H9 (cell line): ENCODE measurements around the gene LRMDA. TPM values are rescaled to one million over a fixed set of nuclear protein-coding genes. Genes with fewer than 3 reads are reported as not detected.

Experiments used
- DNase-seq: peaks from one replicate; pipeline ENCODE4 v3.0.0-alpha.2; 2017
- H2AFZ ChIP-seq: one replicate; pipeline ENCODE4 v1.6.1; 2013; ENCODE audit warnings: mild to moderate bottlenecking, low read length, control low read depth, moderate library complexity
- H2AK5ac ChIP-seq: 2 replicates; pipeline ENCODE4 v1.6.1; 2013; ENCODE audit warnings: low read length, control low read depth, mixed read lengths; ENCODE audit not compliant: insufficient read length
- H2BK120ac ChIP-seq: one replicate; pipeline ENCODE4 v1.6.1; 2013; ENCODE audit warnings: low read depth, mild to moderate bottlenecking, low read length, control low read depth, inconsistent platforms; ENCODE audit not compliant: poor library complexity, severe bottlenecking
- H2BK12ac ChIP-seq: 2 replicates; pipeline ENCODE4 v1.6.1; 2013; ENCODE audit warnings: low read length, control low read depth, mixed read lengths, low read depth; ENCODE audit not compliant: insufficient read length
- H2BK15ac ChIP-seq: 2 replicates; pipeline ENCODE4 v1.6.1; 2013; ENCODE audit warnings: low read depth, low read length, control low read depth
- H2BK20ac ChIP-seq: one replicate; pipeline ENCODE4 v1.6.1; 2013; ENCODE audit warnings: low read depth, mild to moderate bottlenecking, low read length, control low read depth, inconsistent platforms; ENCODE audit not compliant: poor library complexity, severe bottlenecking
- H2BK5ac ChIP-seq: 2 replicates; pipeline ENCODE4 v1.6.1; 2013; ENCODE audit warnings: low read length, control low read depth, mixed read lengths; ENCODE audit not compliant: insufficient read length
- H3K14ac ChIP-seq: 2 replicates; pipeline ENCODE4 v1.6.1; 2013; ENCODE audit warnings: low read length, control low read depth; ENCODE audit not compliant: insufficient read depth
- H3K18ac ChIP-seq: 2 replicates; pipeline ENCODE4 v1.6.1; 2013; ENCODE audit warnings: low read depth, mild to moderate bottlenecking, mixed read lengths, low read length, control low read depth; ENCODE audit not compliant: insufficient read length
- H3K23ac ChIP-seq: 2 replicates; pipeline ENCODE4 v1.6.1; 2013; ENCODE audit warnings: low read length, control low read depth, mixed read lengths, low read depth; ENCODE audit not compliant: insufficient read length
- H3K23me2 ChIP-seq: 2 replicates; pipeline ENCODE4 v1.6.1; 2013; ENCODE audit warnings: low read depth, mild to moderate bottlenecking, mixed read lengths, low read length, control low read depth; ENCODE audit not compliant: insufficient read length, poor library complexity, severe bottlenecking
- H3K27ac ChIP-seq: 2 replicates; pipeline ENCODE4 v1.5.1; 2013; ENCODE audit warnings: low read length, control low read depth, mixed read lengths, low read depth; ENCODE audit not compliant: insufficient read length
- H3K27me3 ChIP-seq: 2 replicates; pipeline ENCODE4 v1.6.1; 2013; ENCODE audit warnings: low read length, control low read depth, inconsistent platforms; ENCODE audit not compliant: insufficient read depth
- H3K4ac ChIP-seq: 2 replicates; pipeline ENCODE4 v1.6.1; 2013; ENCODE audit warnings: low read depth, mild to moderate bottlenecking, control low read depth, inconsistent platforms, low read length, moderate library complexity
- H3K4me1 ChIP-seq: 2 replicates; pipeline ENCODE4 v1.6.1; 2013; ENCODE audit warnings: low read length, control low read depth, inconsistent platforms; ENCODE audit not compliant: insufficient read depth
- H3K4me2 ChIP-seq: 2 replicates; pipeline ENCODE4 v1.6.1; 2013; ENCODE audit warnings: low read length, control low read depth, mixed read lengths; ENCODE audit not compliant: insufficient read length, insufficient read depth
- H3K56ac ChIP-seq: 2 replicates; pipeline ENCODE4 v1.6.1; 2013; ENCODE audit warnings: low read depth, mild to moderate bottlenecking, mixed read lengths, low read length, control low read depth; ENCODE audit not compliant: insufficient read length
- H3K79me1 ChIP-seq: 2 replicates; pipeline ENCODE4 v1.6.1; 2013; ENCODE audit warnings: low read depth, mild to moderate bottlenecking, moderate library complexity, low read length, control low read depth, inconsistent platforms; ENCODE audit not compliant: insufficient read depth, poor library complexity, severe bottlenecking
- H3K79me2 ChIP-seq: 2 replicates; pipeline ENCODE4 v1.6.1; 2013; ENCODE audit warnings: low read length, control low read depth, inconsistent platforms; ENCODE audit not compliant: insufficient read depth
- H3K9ac ChIP-seq: 2 replicates; pipeline ENCODE4 v1.6.1; 2013; ENCODE audit warnings: low read length, control low read depth, mixed read lengths; ENCODE audit not compliant: insufficient read length; ENCODE audit errors: extremely low read depth
- H3K9me3 ChIP-seq: one replicate; pipeline ENCODE4 v1.6.1; 2013; ENCODE audit warnings: low read depth, low read length, inconsistent platforms; ENCODE audit not compliant: control insufficient read depth
- H3T11ph ChIP-seq: one replicate; pipeline ENCODE4 v1.6.1; 2013; ENCODE audit warnings: mild to moderate bottlenecking, low read length, control low read depth, inconsistent platforms
- H4K20me1 ChIP-seq: one replicate; pipeline ENCODE4 v1.6.1; 2013; ENCODE audit not compliant: control insufficient read depth, insufficient read length, insufficient read depth
- H4K5ac ChIP-seq: 2 replicates; pipeline ENCODE4 v1.6.1; 2013; ENCODE audit warnings: low read depth, mild to moderate bottlenecking, mixed read lengths, low read length, control low read depth; ENCODE audit not compliant: insufficient read length
- H4K8ac ChIP-seq: replicated peaks from 2 replicates; pipeline ENCODE4 v1.6.1; 2013; ENCODE audit warnings: low read length, control low read depth, mixed read lengths, low read depth; ENCODE audit not compliant: insufficient read length
- H4K91ac ChIP-seq: 2 replicates; pipeline ENCODE4 v1.6.1; 2013; ENCODE audit warnings: low read depth, mild to moderate bottlenecking, moderate library complexity, mixed read lengths, low read length, control low read depth; ENCODE audit not compliant: insufficient read length
- H3K27ac Mint-ChIP-seq, 3 experiments: 2 replicates in 2 of 3; 3 replicates in 1 of 3; pipeline ENCODE4 v1.8.0; 2020 to 2021; ENCODE audit warnings: mixed read lengths in 3 of 3, mild to moderate bottlenecking in 1 of 3, moderate library complexity in 1 of 3
- H3K27me3 Mint-ChIP-seq: 2 replicates; pipeline ENCODE4 v1.8.0; 2021; ENCODE audit warnings: low read depth, mild to moderate bottlenecking, moderate library complexity, mixed read lengths
- H3K36me3 Mint-ChIP-seq, 3 experiments: 2 replicates in 2 of 3; 3 replicates in 1 of 3; pipeline ENCODE4 v1.8.0; 2020 to 2021; ENCODE audit warnings: low read depth in 3 of 3, mixed read lengths in 3 of 3; ENCODE audit not compliant: insufficient read depth in 1 of 3
- H3K4me1 Mint-ChIP-seq, 2 experiments: 2 replicates each; pipeline ENCODE4 v1.8.0; 2020; ENCODE audit warnings: mixed read lengths in 2 of 2
- H3K4me3 Mint-ChIP-seq, 2 experiments: 2 replicates in 1 of 2; 3 replicates in 1 of 2; pipeline ENCODE4 v1.8.0; 2020 to 2021; ENCODE audit warnings: mild to moderate bottlenecking in 2 of 2, mixed read lengths in 2 of 2, moderate library complexity in 1 of 2
- H3K9me3 Mint-ChIP-seq, 2 experiments: 2 replicates in 1 of 2; 3 replicates in 1 of 2; pipeline ENCODE4 v1.8.0; 2020; ENCODE audit warnings: mild to moderate bottlenecking in 2 of 2, mixed read lengths in 2 of 2, moderate library complexity in 1 of 2
- CTCF ChIP-seq: fragments of 200-600 bp; sonication (generic); conservative IDR thresholded peaks from 3 replicates; pipeline ENCODE4 v1.8.0; 2021; ENCODE audit warnings: antibody characterized with exemption, mild to moderate bottlenecking
- WGBS: extraction: QIAGEN DNeasy Blood & Tissue Kit; methylation state at CpG from one replicate; pipeline ENCODE4 v1.1.7; 2013; ENCODE audit warnings: missing lambda C conversion rate, low lambda C conversion rate, mixed read lengths; ENCODE audit not compliant: insufficient read length; ENCODE audit errors: extremely low coverage; 5-methylcytosine and 5-hydroxymethylcytosine counted together
- total RNA-seq: library from RNA; stranded (reverse); gene quantifications from 2 replicates; pipeline ENCODE4 v1.2.1, GENCODE V29; 2021

Gene LRMDA
- total RNA-seq, 1 experiment from 2014 or later: 1.8 TPM

DNA sequence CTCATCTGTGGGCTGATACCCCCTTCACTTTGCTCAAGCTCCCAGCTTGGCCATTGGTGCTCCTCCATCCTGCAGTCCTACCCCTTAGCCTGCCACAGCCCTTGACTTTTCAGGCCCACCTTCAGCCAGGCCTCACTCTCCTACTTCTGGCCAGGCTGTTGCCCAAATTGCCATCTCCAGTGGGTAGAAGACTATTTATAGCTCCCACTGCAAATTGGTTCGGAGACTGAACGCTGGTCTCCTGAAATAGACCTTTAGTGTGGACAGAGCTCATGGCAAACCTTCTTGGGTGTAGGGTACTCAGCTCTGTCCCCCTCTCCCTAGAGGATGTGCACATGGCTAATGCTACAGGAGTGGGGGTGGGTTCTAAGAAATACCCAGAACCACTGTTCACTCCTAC lies 697.8 kb downstream of the LRMDA start:
- no peak overlapping the region for H3K4me3 Mint-ChIP-seq
- no peaks in the 10 kb centered on the region; the same call in 1 of the 2 replicates for H3K4me1 ChIP-seq
- H3K4me2 ChIP-seq: no peak overlapping the region
- no CpG with 5 or more reads among the region's 2 CpGs for WGBS
- no peak overlapping the region for H2BK15ac ChIP-seq
- no peak for TF ChIP-seq CTCF
- H4K91ac ChIP-seq: no peak overlapping the region
- no peak overlapping the region for H4K5ac ChIP-seq
- no peak overlapping the region for H4K8ac ChIP-seq
- H3K27me3 Mint-ChIP-seq: peaks cover 7% of the 10 kb centered on the region
- DNase-seq: no peak
- no peaks in the 10 kb centered on the region for H4K20me1 ChIP-seq
- no peak overlapping the region; a peak in 1 of 7 replicates for H3K27ac Mint-ChIP-seq
- H3K23me2 ChIP-seq: no peaks in the 10 kb centered on the region
- no peaks in the 10 kb centered on the region for H3K79me1 ChIP-seq
- H3K27me3 ChIP-seq: no peaks in the 10 kb centered on the region; the same call in 1 of the 2 replicates
- H2AK5ac ChIP-seq: no peak overlapping the region
- H3T11ph ChIP-seq: no peak overlapping the region
- no peak overlapping the region for H3K27ac ChIP-seq
- no peak overlapping the region for H2AFZ ChIP-seq
- no peak overlapping the region for H2BK20ac ChIP-seq
- H3K79me2 ChIP-seq: no peaks in the 10 kb centered on the region
- no peak overlapping the region for H3K9ac ChIP-seq
- no peak overlapping the region for H2BK5ac ChIP-seq
- H3K9me3 ChIP-seq: no peaks in the 10 kb centered on the region
- H3K36me3 Mint-ChIP-seq: peaks cover 0 to 5% (median 0%) of the 10 kb centered on the region in 3 experiments; a peak in 3 of 7 replicates
- H2BK120ac ChIP-seq: no peak overlapping the region
- H3K23ac ChIP-seq: no peak overlapping the region
- H3K14ac ChIP-seq: no peak overlapping the region
- no peak overlapping the region for H2BK12ac ChIP-seq
- peaks cover 0 to 2% of the 10 kb centered on the region in 2 experiments; a peak in 1 of 5 replicates for H3K9me3 Mint-ChIP-seq
- no peak overlapping the region for H3K18ac ChIP-seq
- H3K4me1 Mint-ChIP-seq: peaks cover 16 to 30% of the 10 kb centered on the region in 2 experiments
- no peak overlapping the region for H3K56ac ChIP-seq
- no peak overlapping the region for H3K4ac ChIP-seq
